Stimulated activated CD4-positive, alpha-beta T cell treated with anti-CD3 and anti-CD28 coated beads, Interleukin-12 subunit alpha, Interleukin-12 subunit beta, amount 100 ng/mL, for 24 hours (primary cell): ENCODE results near the gene CRIP3.
"Not testable (repeated sequence)": the region's sequence is repeated elsewhere in the genome, so short reads cannot be mapped to it uniquely, and the experiment has no call there.

Experiments
- DNase-seq, 2 experiments: peaks; one replicate each; pipeline ENCODE4 v3.0.0-alpha.2; 2020; ENCODE audit warnings: low read depth in 2 of 2

The CRIP3 gene

DNA sequence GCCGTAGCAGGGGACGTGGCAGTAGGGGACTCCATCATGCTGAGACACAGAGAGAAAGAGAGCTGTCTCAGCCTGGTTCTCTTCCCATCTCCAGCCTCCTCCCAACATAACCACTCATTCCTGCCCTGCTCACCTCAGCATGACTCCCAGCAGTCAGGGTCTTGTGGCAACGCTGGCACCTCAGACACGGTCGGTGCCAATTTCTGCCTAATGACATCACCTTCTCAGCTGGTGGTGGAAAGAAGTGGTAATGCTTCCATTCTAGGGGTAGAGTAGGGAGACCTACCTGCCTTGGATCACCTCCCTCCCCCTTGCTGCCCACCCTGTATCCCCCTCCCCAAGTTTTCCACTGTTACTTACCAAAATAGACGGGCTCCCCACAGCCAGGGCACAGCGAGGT lies 2.5 kb downstream of the CRIP3 start:
- no peak for DNase-seq

DNA sequence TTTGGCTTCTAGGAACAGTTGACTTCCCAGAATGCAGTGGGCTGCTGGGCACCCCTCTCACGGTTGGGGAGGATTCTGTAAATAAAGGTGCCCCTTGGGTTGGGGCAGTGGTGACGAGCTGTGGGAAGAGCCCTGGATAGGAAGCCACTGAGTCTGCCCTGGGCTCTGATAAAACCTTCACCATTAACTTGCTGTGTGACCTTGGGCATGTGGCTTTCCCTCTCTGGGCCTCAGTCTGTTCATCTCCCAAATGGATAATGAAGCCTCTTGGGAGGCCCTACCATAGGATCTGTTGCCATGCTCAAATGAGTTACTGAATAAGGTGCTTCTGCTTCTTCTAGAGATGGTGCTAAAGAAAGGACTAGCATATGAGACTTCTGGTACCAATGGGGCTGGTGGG lies 3.7 kb downstream of the CRIP3 start:
- DNase-seq = no peak

- no peak for DNase-seq
Measured at GRCh38 chr6:43304361-43304760, 4.3 kb downstream of the CRIP3 start.

DNA sequence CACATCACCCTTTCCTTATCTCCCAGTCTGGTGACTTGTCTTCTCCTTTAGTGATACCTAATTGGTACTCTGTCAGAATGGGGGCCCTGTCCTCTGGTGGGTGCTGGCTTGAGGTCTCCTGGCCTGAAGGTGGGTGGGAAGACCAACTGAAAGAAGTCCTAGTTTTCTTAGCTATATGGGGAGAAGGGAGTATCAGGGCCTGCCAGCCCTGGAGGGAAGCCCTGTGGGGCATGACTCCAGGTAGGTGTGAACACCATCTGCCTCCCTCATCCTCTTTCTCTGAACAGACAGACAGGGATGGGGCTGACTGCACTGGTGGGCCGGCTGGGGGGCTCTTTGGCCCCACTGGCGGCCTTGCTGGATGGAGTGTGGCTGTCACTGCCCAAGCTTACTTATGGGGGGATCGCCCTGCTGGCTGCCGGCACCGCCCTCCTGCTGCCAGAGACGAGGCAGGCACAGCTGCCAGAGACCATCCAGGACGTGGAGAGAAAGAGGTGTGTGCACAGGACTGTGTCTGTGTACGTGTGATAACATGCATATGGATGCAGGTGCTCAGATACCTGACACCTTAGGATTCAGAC lies 4.8 kb downstream of the CRIP3 start:
- no peak for DNase-seq

- DNase-seq = not testable (repeated sequence)
Measured at GRCh38 chr6:43303006-43303405, 5.6 kb downstream of the CRIP3 start.

- no peak for DNase-seq
Measured at GRCh38 chr6:43302126-43302525, 6.5 kb downstream of the CRIP3 start.

DNA sequence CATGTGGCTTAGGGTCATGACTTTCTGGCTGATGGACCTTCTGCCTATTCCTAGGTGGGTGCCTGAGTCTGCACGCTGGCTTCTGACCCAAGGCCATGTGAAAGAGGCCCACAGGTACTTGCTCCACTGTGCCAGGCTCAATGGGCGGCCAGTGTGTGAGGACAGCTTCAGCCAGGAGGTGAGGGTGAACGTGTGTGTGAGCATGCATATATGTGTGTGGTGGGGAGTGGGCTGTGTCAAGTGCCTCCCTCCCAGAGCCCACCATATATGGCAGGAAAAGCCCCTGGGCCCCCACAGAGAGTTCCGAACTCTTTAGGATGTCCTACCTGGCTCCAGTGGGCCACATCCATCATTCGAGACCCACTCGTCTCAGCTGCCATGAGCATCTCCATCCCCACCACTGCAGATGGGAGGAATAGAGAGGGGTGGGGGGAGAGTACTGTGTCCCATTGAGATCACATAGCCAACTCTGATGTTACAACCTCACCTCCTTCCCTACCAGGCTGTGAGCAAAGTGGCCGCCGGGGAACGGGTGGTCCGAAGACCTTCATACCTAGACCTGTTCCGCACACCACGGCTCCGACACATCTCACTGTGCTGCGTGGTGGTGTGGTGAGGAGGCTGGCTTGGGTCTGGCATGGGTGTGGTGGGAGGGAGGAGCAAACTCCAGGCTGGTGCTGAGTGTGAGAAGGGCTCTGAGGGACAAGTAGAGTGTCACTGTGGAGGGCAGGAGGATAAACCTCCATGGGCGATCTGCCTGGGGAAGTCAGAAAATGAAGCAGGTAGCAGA lies 7.3 kb downstream of the CRIP3 start:
- no peak for DNase-seq

DNA sequence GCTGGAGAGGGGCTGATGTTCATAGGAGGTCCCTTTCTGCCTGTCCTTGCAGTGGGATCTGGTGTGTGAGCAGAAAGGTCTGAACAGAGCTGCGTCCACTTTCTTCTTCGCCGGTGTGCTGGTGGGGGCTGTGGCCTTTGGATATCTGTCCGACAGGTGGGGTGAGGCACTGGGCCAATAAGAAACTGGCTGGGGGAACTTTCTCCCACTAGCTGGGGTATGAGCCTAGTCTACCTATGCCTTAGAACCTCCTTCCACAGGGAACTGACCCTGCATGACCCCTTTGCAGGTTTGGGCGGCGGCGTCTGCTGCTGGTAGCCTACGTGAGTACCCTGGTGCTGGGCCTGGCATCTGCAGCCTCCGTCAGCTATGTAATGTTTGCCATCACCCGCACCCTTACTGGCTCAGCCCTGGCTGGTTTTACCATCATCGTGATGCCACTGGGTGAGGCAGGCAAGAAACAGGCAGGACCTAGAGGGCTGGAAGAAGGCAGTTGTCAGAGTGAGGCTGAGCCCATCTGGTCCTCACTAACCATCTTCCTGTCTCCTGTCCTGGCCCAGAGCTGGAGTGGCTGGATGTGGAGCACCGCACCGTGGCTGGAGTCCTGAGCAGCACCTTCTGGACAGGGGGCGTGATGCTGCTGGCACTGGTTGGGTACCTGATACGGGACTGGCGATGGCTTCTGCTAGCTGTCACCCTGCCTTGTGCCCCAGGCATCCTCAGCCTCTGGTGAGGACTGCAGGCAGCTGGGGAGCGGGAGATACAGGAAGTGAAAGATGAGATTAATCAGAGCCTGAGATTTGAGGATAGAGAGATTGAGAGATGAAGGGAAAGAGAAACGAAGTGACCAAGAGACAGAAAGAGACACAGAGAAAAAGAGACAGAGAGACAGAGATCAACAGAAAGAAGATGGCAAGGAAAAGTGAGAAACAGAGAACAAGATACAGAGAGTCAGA lies 9.0 kb downstream of the CRIP3 start:
- no peak for DNase-seq

DNA sequence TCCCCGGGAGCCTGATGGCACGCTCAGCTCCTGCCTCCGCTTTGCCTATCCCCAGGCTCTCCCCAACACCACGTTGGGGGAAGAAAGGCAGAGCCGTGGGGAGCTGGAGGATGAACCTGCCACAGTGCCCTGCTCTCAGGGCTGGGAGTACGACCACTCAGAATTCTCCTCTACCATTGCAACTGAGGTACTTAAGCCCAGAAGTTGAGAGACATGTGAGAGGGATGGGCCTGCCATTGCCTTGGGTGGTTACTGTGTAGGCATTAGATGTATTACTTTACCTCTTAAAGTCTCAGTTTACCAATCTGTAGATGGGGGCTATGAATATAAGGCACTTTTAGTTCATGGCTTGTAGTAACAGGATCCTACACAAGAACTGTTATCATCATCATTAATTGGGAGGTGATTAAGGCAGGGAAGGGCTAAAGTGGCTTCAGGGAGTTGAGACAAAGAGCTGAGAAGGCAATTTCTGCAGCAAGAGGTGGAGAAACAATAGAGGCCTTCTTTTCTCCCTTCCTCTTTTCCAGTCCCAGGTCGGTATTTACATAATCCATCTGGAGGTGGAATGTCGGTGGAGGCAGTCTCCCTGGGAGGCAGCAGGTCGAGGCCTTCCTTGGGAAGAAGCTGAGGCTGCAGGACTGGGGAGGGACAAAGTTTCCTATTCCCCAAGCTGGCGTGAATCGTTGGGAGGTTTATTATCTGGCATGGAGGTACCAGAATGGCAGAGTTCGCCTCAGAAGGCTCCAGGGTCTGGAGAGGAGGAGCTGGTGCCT lies 9.9 kb downstream of the CRIP3 start:
- DNase-seq = no peak

DNA sequence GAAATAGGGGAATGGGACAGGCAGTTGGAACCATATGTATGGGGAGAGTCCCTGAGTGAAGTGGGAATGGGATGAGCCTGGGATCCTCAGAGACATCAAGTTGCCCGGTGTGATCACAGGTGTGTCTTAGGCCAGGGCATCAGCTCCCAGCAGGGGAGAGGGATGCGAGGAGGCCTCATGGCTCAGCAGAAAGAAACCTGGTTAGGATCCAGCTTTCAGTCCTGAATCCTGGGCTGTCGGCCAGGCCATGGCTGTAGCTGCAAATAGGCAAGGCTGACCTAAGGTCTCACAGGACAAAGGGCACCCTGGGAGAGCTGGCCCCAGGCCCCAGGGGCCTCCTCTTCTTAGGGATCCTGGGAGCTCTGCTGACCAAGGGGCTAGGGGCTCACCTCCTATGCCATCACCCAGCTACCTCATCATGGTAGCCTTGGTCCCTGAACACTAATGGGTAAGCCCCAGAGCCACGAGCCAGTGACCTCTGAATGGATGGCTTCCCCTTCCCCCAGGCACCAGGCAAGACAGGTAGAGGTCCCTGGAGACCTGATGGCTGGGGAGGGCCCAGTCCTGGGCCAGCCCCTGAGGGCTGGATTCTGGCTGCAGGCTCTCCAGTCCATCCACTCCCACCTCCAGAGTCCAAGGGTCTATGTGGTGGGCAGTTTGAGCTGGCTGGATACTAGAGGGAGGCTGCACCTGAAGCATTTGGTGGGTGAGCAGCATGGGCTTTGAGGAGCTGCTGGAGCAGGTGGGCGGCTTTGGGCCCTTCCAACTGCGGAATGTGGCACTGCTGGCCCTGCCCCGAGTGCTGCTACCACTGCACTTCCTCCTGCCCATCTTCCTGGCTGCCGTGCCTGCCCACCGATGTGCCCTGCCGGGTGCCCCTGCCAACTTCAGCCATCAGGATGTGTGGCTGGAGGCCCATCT lies 10.7 kb downstream of the CRIP3 start, which contains the start of gene SLC22A7:
Gene SLC22A7, plus strand, starts transcription at position 617 of the 921 bp plus-strand sequence. Its CDS starts 99 bp downstream, at position 716.
- DNase-seq = no peak

- no peak for DNase-seq
Measured at GRCh38 chr6:43296780-43297497, 11.7 kb downstream of the CRIP3 start.

DNA sequence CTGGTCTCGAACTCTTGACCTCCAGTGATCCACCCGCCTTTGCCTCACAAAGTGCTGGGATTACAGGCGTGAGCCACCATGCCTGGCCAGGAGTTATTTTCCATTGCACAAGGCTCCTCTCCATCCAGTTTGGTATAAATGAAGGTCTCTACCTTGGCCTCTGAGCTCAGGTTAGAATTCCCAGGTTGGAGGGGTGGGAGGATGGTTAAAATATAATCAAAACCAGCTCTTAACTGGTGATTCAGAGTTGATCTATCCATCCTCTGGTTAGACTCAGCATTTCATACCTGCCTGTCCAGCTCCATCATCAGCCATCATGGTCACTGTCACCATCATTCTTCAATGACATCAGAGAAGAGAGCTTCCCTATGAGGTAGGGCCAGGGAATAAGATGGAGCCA lies 13.2 kb downstream of the CRIP3 start:
- no peak for DNase-seq

DNA sequence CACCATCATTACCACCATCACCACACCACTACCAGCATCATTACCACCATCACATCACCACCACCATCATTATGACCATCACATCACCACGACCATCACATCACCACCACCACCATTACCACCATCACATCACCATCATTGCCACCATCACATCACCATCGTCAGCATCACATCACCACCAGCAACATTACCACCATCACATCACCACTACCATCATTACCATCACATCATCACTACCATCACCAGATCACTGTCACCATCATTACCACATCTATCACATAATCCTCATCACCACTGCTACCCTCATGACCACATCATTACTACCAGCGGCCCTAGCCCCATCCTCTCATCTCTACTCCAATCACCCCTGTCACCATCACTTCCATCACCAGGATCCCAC lies 14.1 kb downstream of the CRIP3 start:
- DNase-seq = no peak

- DNase-seq = no peak
Measured at GRCh38 chr6:43293698-43294097, 14.9 kb downstream of the CRIP3 start.

DNA sequence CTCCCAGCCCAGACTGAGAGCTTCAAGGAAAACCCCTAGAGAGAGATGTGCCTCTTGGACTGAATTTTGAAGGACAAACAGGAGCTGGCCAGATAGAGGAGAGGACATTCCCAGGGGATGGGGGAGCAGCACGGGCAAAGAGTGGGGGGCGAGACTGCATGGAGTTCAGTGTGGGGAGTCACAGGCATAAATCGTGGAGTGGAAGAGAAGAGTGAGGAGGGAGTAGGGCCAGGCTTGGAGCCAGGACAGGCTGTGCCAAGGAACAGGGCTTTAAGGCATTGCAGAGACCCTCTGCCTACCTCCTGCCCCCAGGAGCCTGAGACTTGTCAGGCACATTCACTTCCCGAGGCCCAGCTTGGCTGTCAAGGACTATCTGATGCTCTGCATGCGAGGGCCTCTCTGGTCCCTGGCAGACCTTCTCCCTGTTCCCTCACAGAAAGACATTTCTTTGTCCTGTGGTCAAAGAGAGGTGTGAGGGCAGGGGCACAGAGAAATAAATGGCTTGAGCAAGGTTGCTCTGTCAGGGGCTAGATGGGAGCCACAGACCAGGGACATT lies 15.8 kb downstream of the CRIP3 start:
- no peak for DNase-seq

- no peak for DNase-seq
Measured at GRCh38 chr6:43292341-43292740, 16.3 kb downstream of the CRIP3 start.

DNA sequence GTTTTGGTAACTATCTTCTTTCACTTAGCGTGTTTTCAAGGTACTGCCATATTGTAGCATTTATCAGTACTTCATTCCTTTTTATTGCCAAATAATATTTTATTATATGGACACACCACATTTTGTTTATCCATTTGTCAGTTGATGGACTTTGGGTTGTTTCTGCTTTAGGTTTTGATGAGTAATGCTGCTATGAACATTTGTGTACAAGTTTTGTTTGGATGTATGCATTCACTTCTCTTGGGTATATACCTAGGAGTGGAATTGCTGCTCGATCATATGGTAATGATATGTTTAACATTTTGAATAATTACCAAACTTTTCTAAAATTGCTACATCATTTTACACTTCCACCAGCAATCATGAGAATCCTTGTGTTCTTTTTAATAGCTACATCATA lies 16.9 kb downstream of the CRIP3 start:
- DNase-seq = no peak

- no peak for DNase-seq
Measured at GRCh38 chr6:43290905-43291355, 17.7 kb downstream of the CRIP3 start.

DNA sequence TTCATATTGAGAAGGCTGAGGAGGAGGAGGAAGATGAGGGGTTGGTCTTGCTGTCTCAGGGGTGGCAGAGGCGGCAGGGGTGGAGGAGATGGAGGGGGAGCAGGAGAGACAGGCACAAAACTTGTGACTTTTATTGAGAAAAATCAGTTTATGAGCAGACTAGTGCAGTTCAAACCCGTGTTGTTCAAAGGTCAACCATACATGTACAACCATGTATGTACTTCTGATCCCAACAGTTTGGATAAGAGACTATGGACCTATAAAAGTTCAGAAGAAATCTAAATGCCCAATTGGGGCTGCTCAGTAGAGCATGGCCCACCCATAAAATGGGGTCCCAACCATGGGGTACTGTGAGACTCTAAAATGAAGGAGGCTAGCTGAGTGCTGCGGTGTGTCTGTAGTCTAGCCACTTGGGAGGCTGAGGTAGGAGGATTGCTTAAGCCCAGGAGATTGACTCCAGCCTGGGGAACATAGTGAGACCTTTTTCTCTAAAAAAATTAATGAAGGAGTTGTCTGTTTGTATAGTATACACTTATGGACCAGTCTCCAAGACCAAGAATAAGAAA lies 18.2 kb downstream of the CRIP3 start:
- DNase-seq = no peak
